GDM1 (cell line): ENCODE data around the gene KBTBD8.

Experiments used
- DNase-seq: peaks from one replicate; lab custom pipeline; 2025; lab: John Stamatoyannopoulos, UW

Gene KBTBD8

DNA sequence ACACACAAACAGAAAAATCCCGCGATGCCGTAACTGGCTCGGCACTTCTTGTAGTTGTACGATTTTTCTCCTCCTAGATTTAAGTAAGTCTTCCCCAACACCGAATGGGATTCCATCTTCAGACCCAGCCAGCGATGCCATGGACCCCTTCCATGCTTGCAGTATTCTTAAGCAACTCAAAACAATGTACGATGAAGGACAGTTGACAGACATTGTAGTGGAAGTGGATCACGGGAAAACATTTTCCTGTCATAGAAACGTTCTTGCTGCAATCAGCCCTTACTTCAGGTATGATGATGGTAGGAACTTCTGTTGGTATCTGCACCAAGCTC, 763 bp downstream of the KBTBD8 start:
- no peak for DNase-seq

DNA sequence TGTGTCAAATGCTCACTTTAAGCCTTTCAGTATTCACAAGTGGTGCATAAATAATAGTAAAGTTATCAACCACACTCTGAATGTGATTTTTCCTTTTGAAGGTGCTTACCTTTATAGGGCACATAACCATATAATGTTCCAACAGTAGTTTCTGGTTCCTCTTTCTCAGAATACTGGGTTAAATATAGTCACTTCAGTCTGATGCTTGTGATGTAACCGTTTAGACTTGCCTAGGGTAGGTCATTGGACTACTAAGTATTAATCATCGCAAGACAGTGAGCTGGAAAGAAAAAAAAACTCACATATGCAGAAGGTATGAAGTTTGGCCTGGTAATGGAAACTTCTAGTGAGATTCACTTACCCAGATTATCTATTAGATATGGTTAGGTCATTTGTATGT, 1.9 kb downstream of the KBTBD8 start:
- DNase-seq: no peak

- DNase-seq: no peak
Measured at GRCh38 chr3:67001086-67001861, 3.2 kb downstream of the KBTBD8 start.

GRCh38 chr3:67005974-67006373, 7.9 kb downstream of the KBTBD8 start:
- DNase-seq: no peak

- no peak for DNase-seq
Measured at GRCh38 chr3:67006460-67006859, 8.4 kb downstream of the KBTBD8 start.

- DNase-seq: no peak
Measured at GRCh38 chr3:67008388-67008787, 10.3 kb downstream of the KBTBD8 start.

- no peak for DNase-seq
Measured at GRCh38 chr3:67009716-67010115, 11.6 kb downstream of the KBTBD8 start.

GRCh38 chr3:67011414-67012131, 13.5 kb downstream of the KBTBD8 start:
- no peak for DNase-seq

GRCh38 chr3:67012564-67012963, 14.5 kb downstream of the KBTBD8 start:
- no peak for DNase-seq

- DNase-seq: no peak
Measured at GRCh38 chr3:67015702-67016484, 17.8 kb downstream of the KBTBD8 start.

DNA sequence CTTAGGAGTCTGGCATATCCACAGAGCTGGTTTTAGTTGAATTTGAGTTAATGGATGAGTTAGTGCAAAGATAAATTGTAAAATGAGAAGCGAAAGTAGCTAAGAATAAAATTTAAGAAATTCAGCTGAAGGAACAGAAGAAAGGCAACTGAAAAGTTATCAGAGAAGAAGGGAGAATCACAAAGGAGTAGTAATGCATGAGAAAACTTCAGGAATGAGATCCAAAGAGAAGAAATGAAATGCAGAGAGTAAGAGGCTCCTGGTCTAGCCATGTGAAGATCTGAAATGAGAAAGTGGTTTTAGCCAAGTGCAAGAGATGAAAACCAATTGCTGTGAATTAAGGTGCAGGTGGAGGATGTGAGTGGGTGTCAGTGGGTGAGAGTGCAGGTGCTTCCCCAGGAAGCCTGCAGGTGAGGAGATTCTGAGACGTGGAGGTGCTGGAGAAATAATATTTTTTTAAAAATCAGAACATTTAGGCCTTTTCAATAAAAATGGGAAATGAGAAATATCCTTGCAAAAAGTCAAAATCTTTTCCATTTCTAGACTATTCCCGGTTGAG, 18.5 kb downstream of the KBTBD8 start:
- no peak for DNase-seq

- DNase-seq: no peak
Measured at GRCh38 chr3:67017211-67017610, 19.1 kb downstream of the KBTBD8 start.

DNA sequence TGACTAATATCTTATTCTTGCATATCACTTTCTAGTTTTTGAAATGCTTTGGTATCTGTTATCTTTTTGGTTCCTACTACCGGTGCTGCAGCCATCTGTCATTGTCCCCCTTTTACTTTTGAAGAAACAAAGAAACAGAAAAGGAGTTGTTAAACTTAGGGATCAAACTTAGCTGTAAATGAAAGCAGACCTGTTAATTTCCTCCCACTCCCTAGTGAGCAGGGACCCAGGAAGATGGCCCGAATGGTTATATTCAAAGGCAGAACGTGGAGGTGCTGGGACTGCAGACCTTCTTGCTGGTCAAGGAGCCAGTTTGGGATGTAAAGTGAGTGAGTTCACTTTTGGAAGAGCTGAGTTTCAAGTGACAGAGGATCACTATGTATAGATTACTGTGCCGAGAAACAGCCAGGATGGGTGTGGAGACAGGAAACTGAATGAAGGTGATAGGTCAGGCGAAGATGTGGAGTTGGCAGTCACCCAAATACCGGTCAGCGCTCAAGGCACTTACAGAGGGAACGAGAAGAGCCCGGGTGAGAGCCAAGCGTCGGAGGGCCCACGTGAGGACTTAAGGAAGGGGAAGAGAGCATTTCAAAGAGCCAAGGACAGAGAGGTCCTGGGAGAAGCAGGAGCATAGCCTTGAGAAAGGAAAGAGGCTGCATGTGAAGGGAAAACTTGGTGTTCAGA, 20.1 kb downstream of the KBTBD8 start:
- no peak for DNase-seq

DNA sequence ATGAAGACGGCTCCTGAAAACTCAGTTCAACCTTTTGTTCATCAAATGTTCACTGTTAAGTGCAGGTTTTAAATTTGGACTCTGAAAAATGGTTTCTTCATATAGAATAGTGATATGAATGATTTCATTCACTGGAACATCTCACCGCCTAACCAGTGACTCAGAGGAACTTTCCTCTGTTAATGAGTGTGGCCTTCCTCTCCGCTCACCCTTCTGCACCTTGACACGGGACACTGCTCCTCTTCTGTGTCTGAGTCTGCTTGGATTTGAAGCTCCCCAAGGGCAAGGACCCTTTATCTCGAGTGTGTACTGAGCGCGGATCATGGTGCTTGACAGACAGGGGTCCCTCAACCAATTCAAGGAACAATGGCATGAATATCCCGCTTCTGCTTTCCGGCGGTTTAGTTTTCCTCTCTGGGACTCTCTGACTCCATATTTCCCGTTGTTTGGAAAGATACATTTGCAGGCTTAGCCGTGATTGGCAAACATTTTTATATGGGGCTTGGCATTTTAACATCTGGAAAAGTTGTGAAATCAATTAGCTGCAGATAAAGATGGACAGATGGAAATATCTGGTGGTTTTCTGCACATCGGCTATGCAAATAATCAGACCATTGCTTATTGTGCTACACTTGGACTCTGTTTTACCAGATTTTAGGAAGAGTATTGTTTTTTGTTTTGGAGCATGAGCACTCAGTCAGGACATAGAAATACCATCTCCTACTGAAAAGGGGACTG, 20.9 kb downstream of the KBTBD8 start:
- DNase-seq: no peak

DNA sequence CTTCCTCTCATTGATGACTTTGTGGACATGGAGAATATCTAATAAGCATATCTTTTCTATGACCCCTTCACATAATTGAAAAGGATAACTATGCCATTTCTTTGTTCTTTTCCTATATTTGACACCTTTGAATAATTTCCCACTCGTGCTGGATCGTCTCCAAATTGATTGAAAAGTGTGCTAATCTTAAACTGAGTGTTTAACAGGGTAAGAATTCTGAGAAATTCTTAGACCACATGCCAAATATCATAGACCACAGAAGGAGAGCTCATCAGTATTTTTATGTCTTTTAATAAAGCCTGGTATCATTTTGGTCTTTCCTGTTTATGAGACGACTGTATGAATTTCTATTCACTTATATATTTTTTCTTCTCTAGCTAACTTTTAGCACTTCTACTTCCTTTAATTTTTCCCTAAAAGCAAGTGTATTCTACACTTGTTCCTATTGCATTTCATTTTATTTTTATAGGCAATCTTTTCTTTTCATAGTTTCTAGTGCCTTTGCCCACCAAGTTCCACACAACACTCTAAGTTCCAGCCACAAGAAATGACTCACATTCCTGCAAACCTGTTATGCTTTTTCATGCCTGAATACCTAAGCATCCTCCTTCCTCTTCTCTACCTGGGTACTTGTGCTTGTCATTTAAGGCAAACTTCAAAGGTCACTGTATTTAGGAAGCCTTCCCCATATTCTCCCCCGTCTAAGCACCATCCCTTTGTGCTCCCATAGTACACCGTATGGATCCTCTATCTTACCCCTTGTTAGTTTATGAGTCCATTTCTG, 30.1 kb downstream of the KBTBD8 start:
- DNase-seq: no peak

DNA sequence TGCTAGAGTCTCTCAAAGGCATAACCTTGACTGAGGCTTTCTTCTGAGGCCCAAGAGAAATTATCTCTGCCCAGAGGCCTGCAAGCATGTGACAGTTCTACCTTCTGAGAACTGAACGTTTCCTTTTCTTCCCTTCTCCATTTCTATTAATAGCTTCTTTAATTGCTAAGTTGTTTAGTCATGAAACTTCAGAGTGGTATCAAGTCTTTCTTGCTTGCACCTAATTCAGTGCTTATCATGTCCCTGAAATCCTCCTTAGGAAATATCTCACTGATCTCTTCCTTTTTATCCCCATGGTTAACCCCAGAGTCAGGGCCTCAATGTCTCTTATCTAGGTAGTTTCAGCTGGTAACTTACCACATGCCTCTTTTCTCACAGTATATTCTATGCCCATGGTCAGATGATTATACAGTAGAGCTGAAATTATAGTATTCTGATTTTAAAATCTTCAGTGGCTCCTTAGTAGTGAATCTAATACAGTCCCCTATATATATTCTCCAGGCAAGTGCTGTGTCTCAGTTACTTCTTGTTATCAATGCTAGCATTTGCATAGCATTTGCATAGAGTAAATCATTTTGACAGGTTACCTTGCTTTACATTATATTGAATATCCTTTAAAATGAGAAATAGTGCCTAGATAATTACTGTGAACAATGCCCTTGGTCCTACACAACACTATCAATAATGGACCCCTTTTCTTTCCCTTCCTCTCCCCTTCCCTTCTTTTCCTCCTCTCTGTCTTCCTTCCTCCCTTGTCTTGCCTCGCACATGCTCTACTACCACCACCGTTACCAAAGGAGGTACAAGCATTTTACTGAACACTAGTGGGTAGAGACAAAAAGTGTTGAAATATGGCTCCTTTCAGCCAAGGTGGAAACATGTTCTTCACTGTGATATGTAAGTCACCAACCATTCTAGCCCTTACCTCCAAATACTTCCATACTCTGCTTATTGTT, 33.0 kb downstream of the KBTBD8 start:
- DNase-seq: no peak

GRCh38 chr3:67031986-67032385, 33.9 kb downstream of the KBTBD8 start:
- no peak for DNase-seq

- DNase-seq: no peak
Measured at GRCh38 chr3:67033079-67033478, 35.0 kb downstream of the KBTBD8 start.

GRCh38 chr3:67034371-67034770, 36.3 kb downstream of the KBTBD8 start:
- DNase-seq: no peak
